ENCODE measurements around the gene ATPAF1. TPM values are rescaled to one million over a fixed set of nuclear protein-coding genes. Genes with fewer than 3 reads are reported as not detected.

Gene ATPAF1
- total RNA-seq, 1 donor from 2014 or later: 79.3 TPM

- no peaks in the 10 kb centered on the region for H3K9me3 ChIP-seq (ENCODE audit: low read depth)
- Mint-ChIP-seq H3K36me3 (peaks cover 23% of the 10 kb centered on the region), H3K27me3 (ENCODE audit: insufficient read depth, low read depth) (no peaks in the 10 kb centered on the region), H3K27ac (no peak overlapping the region), H3K9me3 (no peaks in the 10 kb centered on the region), H3K4me1 (no peaks in the 10 kb centered on the region), H3K4me3 (no peak overlapping the region)
- H4K20me1 ChIP-seq (ENCODE audit: low read depth): no peaks in the 10 kb centered on the region
- H3K36me3 ChIP-seq: no peaks in the 10 kb centered on the region
- no peak overlapping the region for H3K27ac ChIP-seq
- no peak overlapping the region for H3K9ac ChIP-seq
- no peak for DNase-seq (ENCODE audit: low spot score)
- no peak overlapping the region for H3K4me3 ChIP-seq
- H3K4me1 ChIP-seq: peaks cover 7% of the 10 kb centered on the region
- H3K79me2 ChIP-seq (ENCODE audit: low read depth): no peaks in the 10 kb centered on the region
- H2AFZ ChIP-seq (replicated peaks): no peak overlapping the region
- H3K4me2 ChIP-seq: no peak overlapping the region
- TF ChIP-seq CTCF (IDR thresholded peaks at IDR 0.05): no peak
- no peak for TF ChIP-seq EZH2phosphoT487 (IDR thresholded peaks at IDR 0.05)
- no peak for TF ChIP-seq EZH2 (IDR thresholded peaks at IDR 0.05)
- H3K27me3 ChIP-seq: no peaks in the 10 kb centered on the region
- no peaks in the 10 kb centered on the region for H3F3A ChIP-seq (ENCODE audit: low read depth)
These were observed 74.1 kb downstream of the ATPAF1 start for GRCh38 chr1:46594063-46594462.

- H3K4me3 ChIP-seq: no peak overlapping the region
- no peaks in the 10 kb centered on the region for H3K27me3 Mint-ChIP-seq (ENCODE audit: insufficient read depth, low read depth)
- H3K27me3 ChIP-seq: no peaks in the 10 kb centered on the region
- H3F3A ChIP-seq (ENCODE audit: low read depth): no peaks in the 10 kb centered on the region
- no peak overlapping the region for H3K27ac ChIP-seq
- peaks cover 26% of the 10 kb centered on the region for H3K36me3 Mint-ChIP-seq
- no peaks in the 10 kb centered on the region for H3K79me2 ChIP-seq (ENCODE audit: low read depth)
- H3K27ac Mint-ChIP-seq: no peak overlapping the region
- H3K4me1 Mint-ChIP-seq: no peaks in the 10 kb centered on the region
- TF ChIP-seq EZH2 (IDR thresholded peaks at IDR 0.05) (no peak), EZH2phosphoT487 (IDR thresholded peaks at IDR 0.05) (no peak), CTCF (IDR thresholded peaks at IDR 0.05) (no peak)
- no peak overlapping the region for H2AFZ ChIP-seq (replicated peaks)
- no peak overlapping the region for H3K9ac ChIP-seq
- H3K4me1 ChIP-seq: peaks cover 7% of the 10 kb centered on the region
- H3K36me3 ChIP-seq: no peaks in the 10 kb centered on the region
- no peaks in the 10 kb centered on the region for H3K9me3 ChIP-seq (ENCODE audit: low read depth)
- no peaks in the 10 kb centered on the region for H4K20me1 ChIP-seq (ENCODE audit: low read depth)
- no peaks in the 10 kb centered on the region for H3K9me3 Mint-ChIP-seq
- no peak overlapping the region for H3K4me3 Mint-ChIP-seq
- no peak for DNase-seq (ENCODE audit: low spot score)
- H3K4me2 ChIP-seq: no peak overlapping the region
These were observed 75.3 kb downstream of the ATPAF1 start for GRCh38 chr1:46592823-46593222.

GRCh38 chr1:46589529-46589928, 78.6 kb downstream of the ATPAF1 start:
- H3K4me1 Mint-ChIP-seq: no peaks in the 10 kb centered on the region
- no peak overlapping the region for H3K4me3 Mint-ChIP-seq
- Histone ChIP-seq H3K27me3 (no peaks in the 10 kb centered on the region), H3K4me1 (peaks cover 7% of the 10 kb centered on the region), H3K4me3 (no peak overlapping the region), H3K79me2 (ENCODE audit: low read depth) (no peaks in the 10 kb centered on the region), H3K9me3 (ENCODE audit: low read depth) (no peaks in the 10 kb centered on the region), H3F3A (ENCODE audit: low read depth) (no peaks in the 10 kb centered on the region), H3K27ac (no peak overlapping the region), H3K4me2 (no peak overlapping the region), H4K20me1 (ENCODE audit: low read depth) (no peaks in the 10 kb centered on the region), H2AFZ (replicated peaks) (no peak overlapping the region), H3K9ac (no peak overlapping the region), H3K36me3 (no peaks in the 10 kb centered on the region)
- DNase-seq (ENCODE audit: low spot score): no peak
- H3K27me3 Mint-ChIP-seq (ENCODE audit: insufficient read depth, low read depth): peaks cover 2% of the 10 kb centered on the region
- no peaks in the 10 kb centered on the region for H3K9me3 Mint-ChIP-seq
- no peak for TF ChIP-seq CTCF (IDR thresholded peaks at IDR 0.05)
- no peak for TF ChIP-seq EZH2 (IDR thresholded peaks at IDR 0.05)
- no peak for TF ChIP-seq EZH2phosphoT487 (IDR thresholded peaks at IDR 0.05)
- no peak overlapping the region for H3K27ac Mint-ChIP-seq
- H3K36me3 Mint-ChIP-seq: peaks cover 27% of the 10 kb centered on the region

Measured in neural progenitor cell (in vitro differentiated cells).